Measurements from ENCODE around the gene BDKRB2. TPM values are rescaled to one million over a fixed set of nuclear protein-coding genes. Genes with fewer than 3 reads are reported as not detected.
A peak's percentile ranks its signal among the peaks of the same experiment; 100 is the strongest.

The BDKRB2 gene
- polyA plus RNA-seq, 2 of the 4 experiments (the other 2 are of a cell fraction), result 13.9 to 21.6 TPM

- no peak for TF ChIP-seq BCL3 (IDR thresholded peaks at IDR 0.05)
- no peak for TF ChIP-seq RARB (CRISPR knock-in tag; IDR thresholded peaks at IDR 0.05)
- no peak for TF ChIP-seq KDM5A (IDR thresholded peaks at IDR 0.05)
- TF ChIP-seq NR3C1 (IDR thresholded peaks at IDR 0.05), result no peak
- no peak for TF ChIP-seq KDM1A (IDR thresholded peaks at IDR 0.05; ENCODE audit: low read depth)
- TF ChIP-seq MAFK (IDR thresholded peaks at IDR 0.05; ENCODE audit: partially characterized antibody), result no peak
- no peak for TF ChIP-seq HMGXB4 (CRISPR knock-in tag; IDR thresholded peaks at IDR 0.05; ENCODE audit: borderline replicate concordance)
- TF ChIP-seq USF2 (IDR thresholded peaks at IDR 0.05), result no peak
- TF ChIP-seq JUNB (IDR thresholded peaks at IDR 0.05), result no peak
- no peak for TF ChIP-seq PHF8 (IDR thresholded peaks at IDR 0.05; ENCODE audit: borderline replicate concordance, low read depth)
- TF ChIP-seq ATOH8 (CRISPR knock-in tag; IDR thresholded peaks at IDR 0.05; ENCODE audit: low read depth), result no peak
- TF ChIP-seq NPAS2 (CRISPR knock-in tag; IDR thresholded peaks at IDR 0.05; ENCODE audit: borderline replicate concordance), result no peak
- no peak for TF ChIP-seq TFCP2L1 (CRISPR knock-in tag; IDR thresholded peaks at IDR 0.05)
- TF ChIP-seq ELK1 (IDR thresholded peaks at IDR 0.05; ENCODE audit: low read depth, low read length), result no peak
- TF ChIP-seq FOXS1 (CRISPR knock-in tag; IDR thresholded peaks at IDR 0.05), result no peak
- TF ChIP-seq SREBF2 (IDR thresholded peaks at IDR 0.05), result no peak
- no peak for TF ChIP-seq HDAC2 (IDR thresholded peaks at IDR 0.05)
- TF ChIP-seq POLR2AphosphoS2 (conservative IDR thresholded peaks at IDR 0.05; ENCODE audit: low read length), result no peak
- no peak for TF ChIP-seq FOSL2 (IDR thresholded peaks at IDR 0.05)
- peak; percentile 45; the same call in 1 of the 2 replicates for TF ChIP-seq FOSL2 (CRISPR knock-in tag; IDR thresholded peaks at IDR 0.05)
- TF ChIP-seq BHLHE40 (IDR thresholded peaks at IDR 0.05; ENCODE audit: low read depth, low read length), result no peak
- peak; percentile 55 to 65; a peak in 3 of 5 replicates for TF ChIP-seq JUN (IDR thresholded peaks at IDR 0.05)
- no peak for TF ChIP-seq RNF2 (IDR thresholded peaks at IDR 0.05; ENCODE audit: borderline replicate concordance, low read depth)
- no peak for TF ChIP-seq CHD4 (IDR thresholded peaks at IDR 0.05; ENCODE audit: borderline replicate concordance)
- no peak for TF ChIP-seq CEBPB (IDR thresholded peaks at IDR 0.05)
- peak in 1 of 2 experiments; percentile 49; a peak in 3 of 5 replicates for TF ChIP-seq RAD21 (conservative IDR thresholded peaks at IDR 0.05 in 1 of 2, IDR thresholded peaks at IDR 0.05 in 1 of 2)
Measured at GRCh38 chr14:96204151-96205058, at the start of gene BDKRB2 (continued).
